G401 (cell line): ENCODE measurements around the gene C14orf39. TPM values are rescaled to one million over a fixed set of nuclear protein-coding genes. Genes with fewer than 3 reads are reported as not detected.
"Not testable (repeated sequence)": the region's sequence is repeated elsewhere in the genome, so short reads cannot be mapped to it uniquely, and the experiment has no call there.

Source experiments
- DNase-seq: peaks from one replicate; pipeline ENCODE4 v3.0.0-alpha.2; 2015; ENCODE audit warnings: low spot score
- in situ Hi-C: cut with HindIII; loops from 2 replicates; pipeline ENCODE4 v1.10.0; 2016; ENCODE audit warnings: low sequenced_read_pairs, mixed read lengths
- total RNA-seq: library from RNA; depleted of rRNA; stranded (reverse); fragments of >200 nt; shearing (Covaris generic); gene quantifications from 2 replicates; pipeline ENCODE4 v1.2.3, GENCODE V29; 2014; rRNA removed

The C14orf39 gene
- total RNA-seq, 1 experiment from 2014 or later, result not detected

DNA sequence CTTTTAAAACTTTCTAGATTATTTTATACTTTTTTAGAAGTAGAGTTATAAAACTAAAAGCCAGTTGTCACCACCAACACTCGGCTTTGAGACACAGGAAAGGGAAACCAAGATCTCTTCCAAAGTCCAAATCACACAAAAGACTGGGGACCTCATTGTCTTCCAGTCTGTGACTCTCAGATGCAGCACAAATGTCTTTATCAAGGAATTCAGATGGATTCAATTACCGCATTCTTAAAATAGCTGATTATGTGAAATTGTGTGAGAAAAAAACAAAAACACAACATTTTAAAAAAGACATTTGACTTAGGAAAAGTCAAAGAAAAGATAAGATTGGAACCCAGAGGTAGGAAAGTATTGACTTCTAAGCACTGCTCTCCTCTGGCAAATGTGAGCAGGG lies 19.6 kb upstream of the C14orf39 start:
- no peak for DNase-seq
- in situ Hi-C loops, result no loop called here

DNA sequence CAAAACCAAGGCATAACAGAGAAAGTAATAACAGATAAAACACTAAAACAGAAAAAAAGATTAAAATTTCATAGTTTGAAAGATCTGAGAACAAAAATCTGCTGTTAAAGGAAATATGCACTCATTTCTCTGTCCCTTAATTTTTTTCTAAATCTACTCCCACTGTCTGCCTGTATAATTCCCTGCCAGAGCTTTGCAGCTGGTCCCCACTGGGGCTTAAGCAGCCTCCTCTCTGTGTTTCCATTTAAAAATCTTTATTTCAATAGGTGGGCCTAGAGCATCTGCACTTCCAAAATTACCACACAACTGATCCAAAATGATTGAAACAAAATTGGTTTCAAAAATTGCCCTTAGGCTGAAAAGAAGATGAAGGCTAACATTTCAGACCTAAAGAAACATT lies 16.7 kb upstream of the C14orf39 start:
- in situ Hi-C loops, result no loop called here
- DNase-seq, result no peak

DNA sequence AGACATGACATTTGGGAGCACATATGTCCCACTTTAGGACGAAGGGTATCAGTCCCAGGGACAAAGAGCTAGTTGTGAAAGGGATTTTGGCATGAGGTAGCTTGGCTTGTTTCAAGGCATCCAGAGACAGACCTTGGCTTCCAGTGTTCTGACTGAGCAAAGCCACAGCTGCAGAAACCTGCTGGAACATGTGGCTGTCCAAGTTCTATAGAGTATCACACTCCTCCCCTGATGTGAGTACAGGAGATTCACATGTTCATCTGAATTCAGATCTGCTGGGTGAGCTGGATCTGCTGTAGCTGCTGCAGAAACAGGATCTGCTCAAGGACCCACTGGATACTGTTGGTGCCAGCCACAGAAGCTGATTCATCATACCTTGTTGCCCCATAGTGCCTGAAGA lies 10.1 kb upstream of the C14orf39 start:
- in situ Hi-C loops, result no loop called here
- no peak for DNase-seq

DNA sequence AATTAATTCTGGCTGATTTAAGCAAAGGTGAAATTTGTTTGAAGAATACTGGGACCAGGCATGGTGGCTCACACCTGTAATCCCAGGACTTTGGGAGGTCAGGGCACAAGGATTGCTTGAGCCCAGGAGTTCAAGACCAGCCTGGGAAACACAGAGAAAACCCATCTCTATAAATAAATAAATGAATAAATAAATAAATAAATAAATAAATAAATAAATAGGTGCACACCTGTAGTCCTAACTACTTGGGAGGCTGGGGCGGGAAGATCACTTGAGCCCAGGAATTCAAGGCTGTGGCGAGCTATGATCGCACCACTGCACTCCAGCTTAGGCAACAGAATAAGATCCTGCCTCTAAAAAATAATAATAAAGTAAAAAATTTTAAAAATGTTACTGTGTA lies 4.4 kb upstream of the C14orf39 start:
- no peak for DNase-seq
- in situ Hi-C loops, result no loop called here

DNA sequence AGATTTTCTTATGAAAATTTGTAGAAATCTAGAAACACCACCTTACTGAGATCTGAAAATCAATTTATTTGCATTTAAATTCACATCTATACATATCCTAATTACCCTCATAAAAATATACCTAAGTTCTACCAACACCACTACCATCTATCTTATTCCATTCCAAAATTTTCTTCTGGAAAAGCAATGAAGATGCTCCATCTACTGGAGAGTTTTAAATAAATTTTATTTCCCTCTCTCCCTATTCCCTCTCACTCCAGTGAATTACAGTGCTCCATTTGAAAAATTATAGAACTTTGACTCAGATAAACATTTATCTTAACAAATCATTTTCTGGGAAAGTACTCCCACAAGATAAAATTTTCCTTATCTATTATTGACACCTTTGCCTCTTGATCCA lies 2.3 kb upstream of the C14orf39 start:
- in situ Hi-C loops, result no loop called here
- DNase-seq, result no peak

DNA sequence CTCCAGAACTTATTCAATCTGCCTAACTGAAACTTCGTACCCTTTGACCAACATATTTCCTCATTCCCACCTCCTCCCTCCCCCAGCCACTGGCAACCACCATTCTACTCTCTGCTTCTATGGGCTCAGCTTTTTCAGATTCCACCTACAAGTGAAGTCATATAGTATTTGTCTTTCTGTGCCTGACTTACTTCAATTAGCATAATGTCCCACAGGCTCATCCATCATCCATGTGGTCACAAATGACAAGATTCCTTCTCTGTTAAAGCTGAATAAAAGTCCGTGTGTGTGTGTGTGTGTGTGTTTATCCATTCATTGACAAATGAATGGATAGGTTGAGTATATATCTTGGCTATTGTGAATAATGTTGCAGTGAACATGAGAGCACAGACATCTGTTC lies 1.3 kb upstream of the C14orf39 start:
- DNase-seq, result no peak
- in situ Hi-C loops, result no loop called here

DNA sequence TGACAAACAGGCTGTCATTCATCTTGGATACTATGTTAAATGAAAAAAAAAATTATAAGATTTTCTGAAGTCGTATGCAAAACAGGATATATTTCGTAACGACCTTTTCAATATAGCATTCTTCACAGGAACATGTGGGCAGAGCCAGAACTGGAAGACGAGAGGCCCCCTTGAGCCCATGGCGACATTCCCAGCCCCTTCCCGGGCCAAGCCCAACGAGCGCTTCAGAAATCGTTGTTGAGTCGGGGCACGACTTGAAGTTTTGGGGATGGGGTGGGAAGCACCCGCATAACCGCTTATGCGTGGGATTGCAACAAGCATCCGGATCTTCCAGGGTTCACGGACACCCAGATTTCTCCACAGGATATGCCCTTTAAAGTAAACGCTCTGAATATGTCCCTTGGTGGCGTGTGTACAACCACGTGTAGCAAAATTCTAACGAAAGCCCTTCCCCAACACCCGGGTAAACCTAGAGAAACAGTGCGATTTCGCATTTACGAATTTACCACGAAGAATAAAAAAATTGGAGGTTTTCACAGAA lies 736 bp downstream of the C14orf39 start:
- in situ Hi-C loops, result no loop called here
- no peak for DNase-seq

DNA sequence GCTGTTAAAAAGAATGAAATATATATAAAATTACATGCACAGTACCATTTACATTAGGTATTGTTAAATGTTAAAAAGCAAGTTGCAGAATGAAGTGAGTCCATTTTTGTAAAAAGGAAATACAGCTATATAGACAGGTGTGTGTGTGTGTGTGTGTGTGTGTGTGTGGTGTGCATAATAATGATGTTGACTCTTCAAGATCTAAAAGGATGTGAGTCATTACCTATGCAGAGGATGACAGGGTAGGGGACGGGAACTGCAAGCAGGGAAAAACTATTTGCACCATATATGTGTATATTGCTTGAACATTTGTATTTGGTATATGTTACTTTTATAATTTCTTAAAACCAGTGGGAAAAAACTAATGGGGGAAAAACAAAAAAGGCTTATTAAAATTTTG lies 3.1 kb downstream of the C14orf39 start:
- in situ Hi-C loops, result no loop called here
- no peak for DNase-seq

DNA sequence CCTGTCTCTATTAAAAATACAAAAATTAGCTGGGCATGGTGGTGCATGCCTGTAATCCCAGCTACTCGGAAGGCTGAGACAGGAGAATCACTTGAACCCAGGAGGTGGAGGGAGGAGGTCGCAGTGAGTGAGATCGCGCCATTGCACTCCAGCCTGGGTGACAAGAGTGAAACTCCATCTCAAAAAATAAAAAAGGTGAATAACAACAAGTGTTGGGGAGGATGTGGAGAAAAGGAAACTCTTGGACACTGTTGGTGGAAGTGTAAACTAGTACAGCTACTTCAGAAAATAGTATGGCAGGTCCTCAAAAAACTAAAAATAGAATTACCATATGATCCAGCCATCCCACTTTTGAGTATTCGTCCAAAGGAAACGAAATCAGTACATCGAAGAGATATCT lies 5.6 kb downstream of the C14orf39 start:
- DNase-seq, in situ Hi-C loops: not testable (repeated sequence)

DNA sequence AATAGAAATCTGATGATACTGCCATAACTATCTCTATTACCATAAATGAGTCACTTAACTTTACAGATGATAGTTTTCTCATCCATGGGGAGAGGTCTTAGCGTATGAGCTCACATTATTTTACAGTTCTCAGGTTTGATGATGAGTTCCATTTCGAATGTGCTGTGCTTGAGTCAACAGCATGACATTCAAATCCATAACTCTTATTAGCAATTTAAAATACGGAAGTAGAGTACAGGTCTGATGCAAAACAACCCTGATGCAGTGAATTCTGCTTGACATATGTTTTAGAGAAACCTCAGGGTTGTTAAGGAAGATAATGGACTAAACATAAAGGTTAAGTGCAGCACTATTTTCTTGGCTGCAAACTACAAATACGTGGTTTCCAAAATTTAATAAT lies 30.0 kb downstream of the C14orf39 start:
- no peak for DNase-seq
- in situ Hi-C loops, result no loop called here

DNA sequence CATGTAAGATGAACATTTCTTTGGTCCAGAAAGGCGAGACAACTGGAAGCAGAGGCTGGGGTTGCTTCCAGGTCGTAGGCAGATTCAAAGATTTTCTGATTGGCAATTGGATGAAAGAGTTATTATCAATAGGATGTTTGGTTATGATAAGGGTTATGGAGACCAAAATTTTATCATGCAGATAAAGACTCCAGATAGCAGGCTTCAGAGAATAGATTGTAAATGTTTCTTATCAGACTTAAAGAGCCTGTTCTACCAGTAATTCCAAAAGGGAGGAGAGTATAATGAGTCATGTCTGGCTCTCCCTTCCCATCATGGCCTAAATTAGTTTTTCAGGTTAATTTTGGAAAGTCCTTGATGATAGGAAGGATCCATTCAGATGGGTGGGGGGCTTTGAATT lies 55.6 kb downstream of the C14orf39 start:
- in situ Hi-C loops, result no loop called here
- DNase-seq, result no peak

DNA sequence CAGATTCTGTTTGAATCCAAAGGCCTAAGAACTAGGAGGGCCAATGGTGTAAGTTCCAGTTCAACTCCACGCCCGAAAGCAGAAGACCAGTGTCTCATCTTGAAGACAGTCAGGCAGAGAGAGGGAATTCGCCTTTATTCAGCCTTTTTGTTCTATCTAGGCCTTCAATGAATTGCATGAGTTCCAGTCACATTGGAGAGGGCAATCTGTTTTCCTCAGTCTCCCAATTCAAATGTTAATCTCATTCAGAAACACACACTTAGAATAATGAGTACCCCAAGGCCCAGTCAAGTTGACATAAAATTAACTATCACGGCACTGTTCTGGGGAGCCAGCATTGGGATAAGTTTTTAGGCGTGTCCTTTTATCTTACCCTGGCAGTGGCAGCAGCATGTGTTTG lies 65.8 kb downstream of the C14orf39 start:
- no peak for DNase-seq

DNA sequence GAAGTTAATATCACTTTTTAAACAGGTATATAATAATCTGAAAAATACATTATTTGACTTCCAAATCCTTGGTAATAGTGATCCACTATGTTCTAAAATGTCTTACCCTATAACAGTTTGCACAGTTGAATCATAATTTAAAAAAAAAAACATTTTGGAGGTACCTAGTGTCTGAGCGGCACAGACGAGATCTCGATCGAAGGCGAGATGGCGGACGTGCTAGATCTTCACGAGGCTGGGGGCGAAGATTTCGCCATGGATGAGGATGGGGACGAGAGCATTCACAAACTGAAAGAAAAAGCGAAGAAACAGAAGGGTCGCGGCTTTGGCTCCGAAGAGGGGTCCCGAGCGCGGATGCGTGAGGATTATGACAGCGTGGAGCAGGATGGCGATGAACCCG lies 88.3 kb downstream of the C14orf39 start:
- DNase-seq, in situ Hi-C loops: not testable (repeated sequence)

More for the DNA sequence above, 65.8 kb downstream of the C14orf39 start:
- in situ Hi-C loops, result no loop called here

DNA sequence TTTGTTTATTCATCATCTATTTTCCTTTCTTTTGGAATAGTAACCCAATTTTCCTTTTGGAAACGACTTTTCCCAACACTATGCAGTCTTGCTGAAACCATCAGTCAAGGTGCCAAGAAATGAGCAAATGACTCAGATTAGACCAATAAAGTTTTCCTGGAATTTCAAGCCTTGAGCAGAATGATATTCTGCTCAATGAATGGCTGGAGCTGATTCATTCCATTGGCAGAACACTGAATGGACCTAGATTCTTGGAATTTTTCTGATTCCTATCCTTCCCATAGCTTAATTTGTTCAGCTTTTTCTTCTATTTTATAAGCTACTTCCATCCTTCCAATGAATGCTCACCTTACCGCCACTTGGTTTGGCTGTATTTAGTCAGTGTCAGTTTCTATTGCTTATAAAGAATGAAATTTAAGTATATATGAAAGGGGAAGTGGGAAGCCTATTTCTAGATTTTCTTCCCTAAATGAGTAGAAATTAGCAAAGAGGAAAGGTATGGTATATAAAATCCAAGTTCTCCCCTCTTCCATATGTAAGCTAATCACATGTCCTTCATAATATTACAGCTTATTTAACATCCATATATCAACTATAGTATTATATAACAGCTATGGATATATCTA lies 89.0 kb downstream of the C14orf39 start:
- DNase-seq, result no peak
- in situ Hi-C loops, result no loop called here

Other genes starting within 250 kb of the C14orf39 start
- 23.0 and 37.6 TPM in 2 replicates for gene PPM1A, start 236.8 kb downstream of the C14orf39 start, total RNA-seq
- gene SIX6, start 23.1 kb upstream of the C14orf39 start, total RNA-seq, result not detected in 2 replicates
- 0.31 and 0.58 TPM in 2 replicates for gene SIX1, start 163.4 kb upstream of the C14orf39 start, total RNA-seq
- 20.5 and 22.1 TPM in 2 replicates for gene SIX4, start 238.3 kb upstream of the C14orf39 start, total RNA-seq
- gene MNAT1, start 248.7 kb upstream of the C14orf39 start, total RNA-seq, result 115 and 185 TPM in 2 replicates